ENCODE data around the gene ESPN.
"Not testable (repeated sequence)": the region's sequence is repeated elsewhere in the genome, so short reads cannot be mapped to it uniquely, and the experiment has no call there.

Gene ESPN

DNA sequence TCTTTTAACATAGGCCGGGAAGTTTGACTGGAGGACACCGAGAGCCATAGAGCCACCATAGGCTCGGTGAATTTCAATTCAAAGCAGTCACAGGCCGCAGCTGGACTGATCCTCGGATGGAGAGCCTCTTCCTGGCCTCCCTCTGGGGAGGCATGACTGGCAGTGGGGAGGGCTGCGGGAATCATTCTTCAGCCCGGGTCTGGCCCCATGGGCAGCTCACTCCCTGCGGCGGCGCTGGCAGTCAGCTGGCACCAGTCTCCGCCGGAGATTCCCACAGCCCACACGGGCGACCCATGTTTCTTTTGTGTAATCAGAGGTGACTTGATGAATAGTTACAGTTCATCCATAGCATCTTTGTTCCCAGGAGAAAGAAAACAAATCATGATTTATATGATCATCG, 10.6 kb downstream of the ESPN start:
- Histone ChIP-seq H3K36me3 (ENCODE audit: insufficient read depth, low read length) (no peaks in the 10 kb centered on the region), H3K4me3 (ENCODE audit: low read length) (no peak overlapping the region), H3K27me3 (ENCODE audit: control insufficient read depth, insufficient read depth, low read length) (peaks cover 31% of the 10 kb centered on the region), H3K9ac (ENCODE audit: low read depth, low read length) (no peak overlapping the region), H3K9me3 (replicated peaks; ENCODE audit: low read length) (no peaks in the 10 kb centered on the region), H3K4me1 (ENCODE audit: control insufficient read depth, insufficient read depth, low read length) (peaks cover 5% of the 10 kb centered on the region), H3K4me2 (ENCODE audit: low read length) (no peak overlapping the region)

DNA sequence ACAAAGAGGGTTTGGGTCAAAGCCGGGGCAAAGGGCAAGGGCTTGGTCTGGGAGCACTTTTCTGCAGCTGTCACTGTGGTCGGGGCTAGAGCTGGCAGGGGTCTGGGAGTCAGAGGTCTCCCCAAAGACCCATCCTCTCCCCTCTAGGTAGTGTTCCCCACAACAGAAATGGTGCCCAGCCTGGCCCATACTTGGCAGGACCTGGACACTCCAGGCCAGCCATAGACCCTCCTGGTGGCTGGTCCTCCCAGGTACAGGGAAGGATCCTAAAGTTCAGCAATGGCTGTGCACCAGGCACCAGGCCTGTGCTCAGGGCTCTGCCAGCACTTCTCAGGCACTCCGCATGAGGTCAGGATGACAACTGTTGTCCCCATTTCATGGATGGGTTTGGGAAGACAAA, 11.0 kb downstream of the ESPN start:
- Histone ChIP-seq H3K4me2 (ENCODE audit: low read length) (no peak overlapping the region), H3K4me3 (ENCODE audit: low read length) (no peak overlapping the region)

DNA sequence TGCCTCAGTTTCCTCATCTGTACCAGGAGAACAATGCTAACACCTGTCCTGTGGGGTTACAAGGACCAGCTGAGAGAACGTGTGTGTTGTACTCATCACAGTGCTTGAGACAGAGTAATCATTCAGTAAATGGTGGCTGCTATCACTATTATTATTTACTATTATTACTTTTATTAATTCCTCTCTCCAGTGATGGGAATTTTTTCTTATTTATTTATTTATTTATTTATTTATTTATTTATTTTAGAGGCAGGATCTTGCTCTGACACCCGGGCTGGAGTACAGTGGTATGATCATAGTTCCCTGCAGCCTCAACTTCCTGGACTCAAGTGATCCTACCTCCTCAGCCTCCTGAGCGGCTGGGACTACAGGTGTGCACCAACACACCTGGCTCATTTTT, 11.7 kb downstream of the ESPN start:
- not testable (repeated sequence) for H3K4me1 ChIP-seq (ENCODE audit: control insufficient read depth, insufficient read depth, low read length); H3K4me3 ChIP-seq (ENCODE audit: low read length); H3K9me3 ChIP-seq (replicated peaks; ENCODE audit: low read length); H3K9ac ChIP-seq (ENCODE audit: low read depth, low read length); H3K36me3 ChIP-seq (ENCODE audit: insufficient read depth, low read length); H3K4me2 ChIP-seq (ENCODE audit: low read length)
- peaks cover 27% of the 10 kb centered on the region for H3K27me3 ChIP-seq (ENCODE audit: control insufficient read depth, insufficient read depth, low read length)

More for the DNA sequence above, 11.0 kb downstream of the ESPN start:
- Histone ChIP-seq H3K9ac (ENCODE audit: low read depth, low read length) (no peak overlapping the region), H3K9me3 (replicated peaks; ENCODE audit: low read length) (no peaks in the 10 kb centered on the region), H3K36me3 (ENCODE audit: insufficient read depth, low read length) (no peaks in the 10 kb centered on the region), H3K4me1 (ENCODE audit: control insufficient read depth, insufficient read depth, low read length) (peaks cover 5% of the 10 kb centered on the region), H3K27me3 (ENCODE audit: control insufficient read depth, insufficient read depth, low read length) (peaks cover 27% of the 10 kb centered on the region)

DNA sequence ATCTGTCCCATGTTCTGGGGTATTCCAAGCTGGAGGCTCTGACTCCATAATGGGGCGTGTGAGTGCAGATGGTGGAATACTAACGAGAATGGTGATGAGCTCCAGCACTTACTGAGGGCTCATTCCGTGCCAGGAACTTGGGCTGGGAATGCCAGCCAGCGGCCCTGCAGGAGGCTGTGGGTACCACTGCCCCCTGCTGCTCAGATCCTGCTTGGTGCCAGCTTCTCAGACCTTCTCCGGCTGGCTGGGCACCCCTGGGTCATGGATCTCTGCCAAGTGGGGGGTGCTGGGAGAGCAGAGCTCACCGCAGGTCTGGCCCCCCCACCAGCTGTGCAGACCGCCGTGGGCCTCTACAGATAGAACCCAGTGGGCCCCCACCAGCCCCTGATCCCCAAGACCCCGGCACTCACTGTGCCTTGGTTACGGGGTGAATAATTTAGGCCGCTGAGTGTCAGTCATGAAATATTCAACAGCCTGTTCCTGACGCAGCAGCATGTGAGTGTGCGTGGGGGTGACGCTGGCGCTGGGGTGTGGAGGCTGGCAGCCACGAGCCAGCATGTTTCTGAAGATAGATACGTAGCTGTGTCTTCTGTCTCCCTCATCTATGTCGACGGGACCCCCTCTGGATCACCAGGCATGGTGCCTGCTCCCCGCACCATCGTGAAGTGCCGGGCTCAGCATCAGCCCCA, 12.6 kb downstream of the ESPN start:
- not testable (repeated sequence) for H3K9ac ChIP-seq (ENCODE audit: low read depth, low read length); H3K9me3 ChIP-seq (replicated peaks; ENCODE audit: low read length); H3K4me1 ChIP-seq (ENCODE audit: control insufficient read depth, insufficient read depth, low read length); H3K4me2 ChIP-seq (ENCODE audit: low read length); H3K4me3 ChIP-seq (ENCODE audit: low read length); H3K36me3 ChIP-seq (ENCODE audit: insufficient read depth, low read length)
- H3K27me3 ChIP-seq (ENCODE audit: control insufficient read depth, insufficient read depth, low read length): peaks cover 31% of the 10 kb centered on the region

- H3K36me3 ChIP-seq (ENCODE audit: insufficient read depth, low read length): no peaks in the 10 kb centered on the region
- H3K4me3 ChIP-seq (ENCODE audit: low read length): no peak overlapping the region
- H3K27me3 ChIP-seq (ENCODE audit: control insufficient read depth, insufficient read depth, low read length): peaks cover 29% of the 10 kb centered on the region
- H3K4me1 ChIP-seq (ENCODE audit: control insufficient read depth, insufficient read depth, low read length): peaks cover 5% of the 10 kb centered on the region
- no peak overlapping the region for H3K4me2 ChIP-seq (ENCODE audit: low read length)
- H3K9me3 ChIP-seq (replicated peaks; ENCODE audit: low read length): no peaks in the 10 kb centered on the region
- H3K9ac ChIP-seq (ENCODE audit: low read depth, low read length): no peak overlapping the region
Observed at GRCh38 chr1:6438047-6438525, 13.5 kb downstream of the ESPN start.

DNA sequence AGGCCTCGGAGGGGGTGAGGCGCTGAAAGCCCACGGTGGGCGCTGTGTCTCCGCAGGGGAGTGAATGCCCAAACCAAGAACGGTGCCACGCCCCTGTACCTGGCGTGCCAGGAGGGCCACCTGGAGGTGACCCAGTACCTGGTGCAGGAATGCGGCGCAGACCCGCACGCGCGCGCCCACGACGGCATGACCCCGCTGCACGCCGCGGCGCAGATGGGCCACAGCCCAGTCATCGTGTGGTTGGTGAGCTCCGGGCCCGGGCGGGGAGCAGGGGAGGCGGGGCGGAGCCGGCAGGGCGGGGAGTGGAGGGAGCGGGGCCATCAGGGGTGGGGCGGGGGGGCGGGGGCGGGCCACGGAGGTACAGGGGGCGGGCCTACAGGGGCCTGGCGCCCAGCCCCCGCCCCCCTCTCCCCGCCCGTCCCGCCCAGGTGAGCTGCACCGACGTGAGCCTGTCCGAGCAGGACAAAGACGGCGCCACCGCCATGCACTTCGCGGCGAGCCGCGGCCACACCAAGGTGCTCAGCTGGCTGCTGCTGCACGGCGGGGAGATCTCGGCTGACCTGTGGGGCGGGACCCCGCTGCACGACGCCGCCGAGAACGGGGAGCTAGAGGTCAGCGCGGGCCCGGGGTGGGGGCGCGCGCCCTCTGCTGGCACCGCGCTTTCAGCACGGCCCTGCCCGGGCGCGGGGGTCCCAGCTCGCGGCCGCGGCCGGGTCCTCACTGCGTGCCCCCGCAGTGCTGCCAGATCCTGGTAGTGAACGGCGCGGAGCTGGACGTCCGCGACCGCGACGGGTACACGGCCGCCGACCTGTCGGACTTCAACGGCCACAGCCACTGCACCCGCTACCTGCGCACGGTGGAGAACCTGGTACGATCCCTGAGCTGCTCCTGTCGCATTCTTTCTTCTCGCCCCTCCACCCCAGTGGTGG, 15.9 kb downstream of the ESPN start:
- Histone ChIP-seq H3K36me3 (ENCODE audit: insufficient read depth, low read length) (no peaks in the 10 kb centered on the region), H3K4me3 (ENCODE audit: low read length) (no peak overlapping the region), H3K9me3 (replicated peaks; ENCODE audit: low read length) (no peaks in the 10 kb centered on the region), H3K4me2 (ENCODE audit: low read length) (peak overlapping the region; percentile 44), H3K9ac (ENCODE audit: low read depth, low read length) (no peak overlapping the region), H3K27me3 (ENCODE audit: control insufficient read depth, insufficient read depth, low read length) (peaks cover 30% of the 10 kb centered on the region), H3K4me1 (ENCODE audit: control insufficient read depth, insufficient read depth, low read length) (peaks cover 5% of the 10 kb centered on the region)

DNA sequence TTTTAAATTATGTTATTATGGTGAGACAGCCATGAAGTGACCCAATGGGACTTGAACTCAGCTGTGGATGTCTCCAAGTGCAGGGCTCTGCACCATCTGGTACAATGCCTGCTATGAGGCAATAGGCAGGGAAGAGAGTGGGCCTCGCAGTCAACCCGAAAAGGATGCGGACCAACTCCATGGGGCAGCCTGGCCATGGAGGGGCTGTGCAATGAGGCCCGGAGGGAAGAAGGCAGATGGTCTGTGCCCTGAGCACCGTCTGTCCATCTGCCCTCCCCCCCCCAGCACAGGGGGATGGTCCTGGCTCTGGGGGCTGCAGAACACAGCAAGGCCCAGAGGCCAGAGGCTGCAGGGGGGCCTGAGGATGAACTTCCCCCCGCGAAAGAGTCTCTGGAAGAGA, 17.0 kb downstream of the ESPN start:
- Histone ChIP-seq H3K9ac (ENCODE audit: low read depth, low read length) (no peak overlapping the region), H3K4me3 (ENCODE audit: low read length) (no peak overlapping the region), H3K36me3 (ENCODE audit: insufficient read depth, low read length) (no peaks in the 10 kb centered on the region), H3K27me3 (ENCODE audit: control insufficient read depth, insufficient read depth, low read length) (peaks cover 27% of the 10 kb centered on the region), H3K9me3 (replicated peaks; ENCODE audit: low read length) (no peaks in the 10 kb centered on the region), H3K4me1 (ENCODE audit: control insufficient read depth, insufficient read depth, low read length) (peaks cover 5% of the 10 kb centered on the region), H3K4me2 (ENCODE audit: low read length) (no peak overlapping the region)

DNA sequence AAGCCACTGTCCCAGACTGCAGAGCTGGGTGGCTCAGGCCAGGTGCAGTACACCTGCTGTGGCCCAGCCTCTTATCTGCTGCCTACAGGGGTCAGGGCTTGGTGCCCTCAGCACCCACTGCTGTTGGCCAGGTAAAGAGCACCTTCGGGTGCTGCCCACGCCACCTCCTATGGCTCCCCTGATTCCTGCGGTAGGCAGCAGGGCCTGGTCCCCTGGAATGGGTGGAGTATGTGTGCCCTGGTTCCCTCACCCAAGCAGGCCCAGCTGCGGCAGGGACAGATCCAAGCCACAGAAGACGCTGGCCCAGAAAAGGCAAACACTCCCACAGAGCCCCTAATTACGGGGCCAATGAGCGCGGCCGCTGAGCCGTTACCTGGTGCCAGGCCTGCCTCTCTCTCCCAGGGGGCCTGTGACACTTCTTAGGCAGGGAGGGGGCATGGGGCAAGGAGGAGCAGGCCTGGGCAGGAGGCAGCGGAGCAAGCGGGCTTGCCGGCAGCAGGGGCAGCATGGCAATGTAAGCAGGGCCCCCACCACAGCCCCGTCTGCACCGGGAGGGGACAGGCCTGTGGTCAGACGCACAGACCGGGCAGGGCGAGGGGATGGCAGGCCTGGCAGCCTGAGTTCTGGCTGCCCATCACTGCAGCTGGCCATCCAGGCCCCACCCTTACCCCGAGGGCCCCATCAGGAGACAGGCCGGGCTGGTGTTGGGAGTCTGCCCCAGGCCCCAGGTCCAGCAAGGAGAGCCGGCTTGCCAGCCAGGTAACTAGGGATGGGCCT, 19.0 kb downstream of the ESPN start:
- Histone ChIP-seq H3K4me1 (ENCODE audit: control insufficient read depth, insufficient read depth, low read length) (peaks cover 2% of the 10 kb centered on the region), H3K27me3 (ENCODE audit: control insufficient read depth, insufficient read depth, low read length) (peaks cover 46% of the 10 kb centered on the region), H3K9ac (ENCODE audit: low read depth, low read length) (no peak overlapping the region), H3K9me3 (replicated peaks; ENCODE audit: low read length) (no peaks in the 10 kb centered on the region), H3K4me3 (ENCODE audit: low read length) (no peak overlapping the region), H3K36me3 (ENCODE audit: insufficient read depth, low read length) (no peaks in the 10 kb centered on the region), H3K4me2 (ENCODE audit: low read length) (no peak overlapping the region)

DNA sequence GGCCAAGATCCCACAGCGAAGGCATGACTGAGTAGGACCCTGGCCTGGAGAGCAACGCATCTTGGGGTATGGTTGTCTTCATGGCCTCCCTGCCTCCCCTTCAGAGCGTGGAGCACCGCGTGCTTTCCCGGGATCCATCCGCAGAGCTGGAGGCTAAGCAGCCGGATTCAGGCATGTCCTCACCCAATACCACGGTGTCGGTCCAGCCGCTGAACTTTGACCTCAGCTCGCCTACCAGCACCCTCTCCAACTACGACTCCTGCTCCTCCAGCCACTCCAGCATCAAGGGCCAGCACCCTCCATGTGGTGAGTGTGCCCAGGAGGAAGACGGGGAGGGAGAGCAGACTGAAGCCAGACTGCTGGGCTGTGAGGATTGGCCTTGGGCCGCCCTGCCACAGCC, 19.8 kb downstream of the ESPN start:
- Histone ChIP-seq H3K4me1 (ENCODE audit: control insufficient read depth, insufficient read depth, low read length) (peaks cover 2% of the 10 kb centered on the region), H3K27me3 (ENCODE audit: control insufficient read depth, insufficient read depth, low read length) (peaks cover 52% of the 10 kb centered on the region), H3K9me3 (replicated peaks; ENCODE audit: low read length) (no peaks in the 10 kb centered on the region), H3K36me3 (ENCODE audit: insufficient read depth, low read length) (no peaks in the 10 kb centered on the region), H3K4me2 (ENCODE audit: low read length) (no peak overlapping the region), H3K9ac (ENCODE audit: low read depth, low read length) (no peak overlapping the region), H3K4me3 (ENCODE audit: low read length) (no peak overlapping the region)

DNA sequence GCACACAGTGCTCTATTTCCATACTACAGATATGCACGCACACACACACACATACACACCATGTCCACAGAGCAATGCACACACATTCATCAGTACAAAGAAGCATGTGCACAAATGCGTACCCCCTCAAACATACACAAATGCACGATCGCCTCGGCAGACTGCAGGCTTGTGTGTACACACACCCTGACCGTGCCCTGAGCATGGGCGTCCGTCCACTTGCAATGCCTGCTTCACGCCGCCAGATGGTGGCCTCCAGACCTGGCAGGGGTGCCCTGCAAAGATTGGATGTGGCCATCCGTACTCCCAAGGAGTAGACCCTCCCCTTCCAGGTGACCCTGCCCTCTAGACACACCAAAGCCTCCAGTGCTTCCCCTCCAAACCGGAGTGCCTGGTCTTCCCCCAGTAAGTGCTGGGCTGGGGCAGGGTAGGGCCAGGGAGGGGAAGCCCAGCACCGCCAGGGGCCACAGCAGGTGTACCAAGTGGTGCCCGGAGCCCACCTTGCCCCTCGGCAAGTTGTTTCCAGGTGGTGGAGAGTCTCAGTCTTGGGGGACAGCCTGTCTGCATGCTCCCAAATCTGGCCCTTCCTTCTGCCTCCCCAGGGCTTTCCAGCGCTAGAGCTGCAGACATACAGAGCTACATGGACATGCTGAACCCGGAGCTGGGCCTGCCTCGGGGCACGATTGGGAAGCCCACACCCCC, 20.6 kb downstream of the ESPN start:
- no peaks in the 10 kb centered on the region for H3K4me1 ChIP-seq (ENCODE audit: control insufficient read depth, insufficient read depth, low read length)
- peaks cover 59% of the 10 kb centered on the region for H3K27me3 ChIP-seq (ENCODE audit: control insufficient read depth, insufficient read depth, low read length)
- no peaks in the 10 kb centered on the region for H3K36me3 ChIP-seq (ENCODE audit: insufficient read depth, low read length)
- no peak overlapping the region for H3K9ac ChIP-seq (ENCODE audit: low read depth, low read length)
- no peaks in the 10 kb centered on the region for H3K9me3 ChIP-seq (replicated peaks; ENCODE audit: low read length)
- no peak overlapping the region for H3K4me3 ChIP-seq (ENCODE audit: low read length)
- H3K4me2 ChIP-seq (ENCODE audit: low read length): no peak overlapping the region

DNA sequence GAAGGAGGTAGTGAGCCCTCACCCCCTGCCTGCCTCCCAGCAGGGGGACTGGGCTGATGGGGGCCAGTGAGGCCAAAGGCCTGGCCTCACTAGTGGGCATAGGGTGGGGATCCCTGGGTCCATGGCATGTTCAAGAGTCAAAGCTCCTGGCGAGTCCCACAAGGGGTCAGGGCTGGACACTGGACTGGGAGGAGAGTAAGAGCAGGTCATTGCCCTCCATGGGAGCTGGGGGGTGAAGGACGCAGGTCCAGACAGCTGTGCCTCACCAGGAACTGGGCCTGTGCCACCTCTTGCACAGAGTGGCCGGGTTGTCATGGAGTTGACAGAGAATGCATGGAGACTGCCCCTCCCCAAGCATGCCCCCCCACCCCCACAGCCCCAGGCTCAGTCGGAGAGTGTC, 21.4 kb downstream of the ESPN start:
- H3K4me1 ChIP-seq (ENCODE audit: control insufficient read depth, insufficient read depth, low read length); H3K4me3 ChIP-seq (ENCODE audit: low read length): not testable (repeated sequence)

More for the DNA sequence above, 21.4 kb downstream of the ESPN start:
- not testable (repeated sequence) for H3K4me2 ChIP-seq (ENCODE audit: low read length); H3K9ac ChIP-seq (ENCODE audit: low read depth, low read length); H3K36me3 ChIP-seq (ENCODE audit: insufficient read depth, low read length); H3K9me3 ChIP-seq (replicated peaks; ENCODE audit: low read length)
- H3K27me3 ChIP-seq (ENCODE audit: control insufficient read depth, insufficient read depth, low read length): peaks cover 62% of the 10 kb centered on the region

Data from skeletal muscle satellite cell (primary cell).